Activated T-helper 1 cell treated with anti-CD3 and anti-CD28 coated beads, Interleukin-12 subunit alpha, Interleukin-12 subunit beta, Interleukin-2, Interleukin-4 antibody, amounts not matched to agents 30 ng/mL and 10 ng/mL and 1 ng/mL, durations not matched to agents 14 hours and 24 hours and 36 hours (primary cell): Measurements from ENCODE around the gene PRKACB. TPM values are rescaled to one million over a fixed set of nuclear protein-coding genes. Genes with fewer than 3 reads are reported as not detected.

Experiments
- total RNA-seq: library from RNA; stranded (reverse); gene quantifications from 2 replicates; pipeline ENCODE4 v1.2.3, GENCODE V29; 2022

Gene PRKACB
- total RNA-seq, 1 donor from 2014 or later, result 20.8 TPM

Other genes starting within 250 kb of the PRKACB start
- 0.15 and 0.29 TPM in 2 replicates for gene TTLL7, start 145.1 kb upstream of the PRKACB start, total RNA-seq
- gene SAMD13, start 157.4 kb downstream of the PRKACB start, total RNA-seq, result 0.34 and 0.60 TPM in 2 replicates